Prostate gland (tissue), 2 donors: ENCODE data around the gene RRAS.

Experiments
- CTCF ChIP-seq, 4 experiments: fragments of 200-600 bp in 2 of 4; fragments of 450-650 bp in 2 of 4; sonication (generic) in 2 of 4; IDR thresholded peaks; 1 replicate in 3 of 4; 2 replicates in 1 of 4; pipeline ENCODE4 v1.5.1; 2016 to 2019; ENCODE audit warnings: antibody characterized with exemption in 4 of 4, mild to moderate bottlenecking in 2 of 4, moderate library complexity in 2 of 4
- POLR2A ChIP-seq: fragments of 450-650 bp; IDR thresholded peaks from one replicate; pipeline ENCODE4 v1.6.1; 2016; ENCODE audit warnings: antibody characterized with exemption, mild to moderate bottlenecking
- POLR2AphosphoS5 ChIP-seq: sonication (generic); formaldehyde crosslinking; IDR thresholded peaks from one replicate; pipeline ENCODE4 v1.6.1; 2017; ENCODE audit warnings: antibody characterized with exemption

GRCh38 chr19:49594157-49594992, 45.6 kb downstream of the RRAS start:
- TF ChIP-seq POLR2AphosphoS5 (no peak), CTCF (IDR thresholded peaks at IDR 0.05) (no peak), POLR2A (no peak)
